ENCODE data around the gene YJU2. TPM values are rescaled to one million over a fixed set of nuclear protein-coding genes. Genes with fewer than 3 reads are reported as not detected.

Gene YJU2
- total RNA-seq, 1 donor from 2014 or later = 14.3 TPM

DNA sequence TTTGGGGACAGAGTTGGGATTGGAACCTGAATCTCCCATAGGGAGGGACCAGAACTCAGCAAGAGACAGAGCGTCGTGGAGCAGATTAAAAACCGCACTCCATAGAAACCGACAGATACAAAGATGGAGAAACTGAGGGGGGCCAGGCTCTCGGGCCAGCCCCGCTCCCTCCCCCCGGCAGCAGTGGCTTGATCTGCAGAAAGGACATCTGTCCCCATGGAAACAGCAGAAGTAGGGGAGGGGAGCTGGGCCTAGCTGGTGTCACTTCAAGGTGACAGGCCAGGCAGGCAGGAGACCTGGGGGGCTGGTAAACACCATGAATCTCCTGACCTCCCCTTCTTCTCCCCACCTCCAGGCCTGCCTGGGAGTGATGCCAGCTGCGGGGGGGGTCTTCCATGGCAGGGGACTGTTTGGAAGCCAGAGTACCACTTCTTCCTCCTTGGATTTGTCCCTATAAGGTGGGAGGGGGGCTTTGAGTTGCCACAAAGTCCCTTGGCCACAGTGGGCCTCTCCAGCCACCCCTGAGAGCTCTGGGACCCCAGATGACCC, 44.4 kb downstream of the YJU2 start:
- H3K27ac Mint-ChIP-seq = no peak overlapping the region
- no peak for DNase-seq (ENCODE audit: extremely low spot score, unreplicated experiment)
- TF ChIP-seq, protein P1, sequence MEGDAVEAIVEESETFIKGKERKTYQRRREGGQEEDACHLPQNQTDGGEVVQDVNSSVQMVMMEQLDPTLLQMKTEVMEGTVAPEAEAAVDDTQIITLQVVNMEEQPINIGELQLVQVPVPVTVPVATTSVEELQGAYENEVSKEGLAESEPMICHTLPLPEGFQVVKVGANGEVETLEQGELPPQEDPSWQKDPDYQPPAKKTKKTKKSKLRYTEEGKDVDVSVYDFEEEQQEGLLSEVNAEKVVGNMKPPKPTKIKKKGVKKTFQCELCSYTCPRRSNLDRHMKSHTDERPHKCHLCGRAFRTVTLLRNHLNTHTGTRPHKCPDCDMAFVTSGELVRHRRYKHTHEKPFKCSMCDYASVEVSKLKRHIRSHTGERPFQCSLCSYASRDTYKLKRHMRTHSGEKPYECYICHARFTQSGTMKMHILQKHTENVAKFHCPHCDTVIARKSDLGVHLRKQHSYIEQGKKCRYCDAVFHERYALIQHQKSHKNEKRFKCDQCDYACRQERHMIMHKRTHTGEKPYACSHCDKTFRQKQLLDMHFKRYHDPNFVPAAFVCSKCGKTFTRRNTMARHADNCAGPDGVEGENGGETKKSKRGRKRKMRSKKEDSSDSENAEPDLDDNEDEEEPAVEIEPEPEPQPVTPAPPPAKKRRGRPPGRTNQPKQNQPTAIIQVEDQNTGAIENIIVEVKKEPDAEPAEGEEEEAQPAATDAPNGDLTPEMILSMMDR (conservative IDR thresholded peaks at IDR 0.05) = no peak
- H3K9me3 Mint-ChIP-seq = no peaks in the 10 kb centered on the region
- H3K4me3 Mint-ChIP-seq = no peak overlapping the region
- peaks cover 2% of the 10 kb centered on the region for H3K27me3 Mint-ChIP-seq
- no peaks in the 10 kb centered on the region for H3K36me3 Mint-ChIP-seq
- H3K4me1 Mint-ChIP-seq (ENCODE audit: unreplicated experiment) = peaks cover 4% of the 10 kb centered on the region

DNA sequence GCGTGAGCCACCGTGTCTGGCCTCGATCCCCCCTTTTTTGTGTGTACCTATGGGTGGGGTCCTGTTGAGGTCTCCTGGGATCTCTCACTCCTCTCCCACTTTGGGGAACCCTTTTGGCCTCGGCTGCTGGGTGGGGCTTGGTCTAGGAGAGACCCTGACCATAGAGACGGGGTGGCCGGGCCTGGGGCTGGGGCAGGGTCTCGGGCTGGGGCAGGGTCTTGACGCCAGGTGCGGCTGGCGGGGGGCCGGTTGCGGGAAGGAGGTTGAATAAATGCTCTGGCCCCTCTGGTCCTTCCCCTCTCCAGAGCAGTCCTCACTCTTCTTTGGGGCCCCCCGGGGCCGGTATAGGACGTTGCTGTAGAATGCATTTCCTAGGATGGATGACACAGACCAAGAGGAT, 45.6 kb downstream of the YJU2 start:
- H3K4me1 Mint-ChIP-seq (ENCODE audit: unreplicated experiment) = peaks cover 4% of the 10 kb centered on the region
- no peak for DNase-seq (ENCODE audit: extremely low spot score, unreplicated experiment)
- TF ChIP-seq, protein P1 (conservative IDR thresholded peaks at IDR 0.05) = no peak
- no peak overlapping the region for H3K4me3 Mint-ChIP-seq
- H3K36me3 Mint-ChIP-seq = no peaks in the 10 kb centered on the region
- H3K9me3 Mint-ChIP-seq = no peaks in the 10 kb centered on the region
- no peaks in the 10 kb centered on the region for H3K27me3 Mint-ChIP-seq
- H3K27ac Mint-ChIP-seq = no peak overlapping the region

DNA sequence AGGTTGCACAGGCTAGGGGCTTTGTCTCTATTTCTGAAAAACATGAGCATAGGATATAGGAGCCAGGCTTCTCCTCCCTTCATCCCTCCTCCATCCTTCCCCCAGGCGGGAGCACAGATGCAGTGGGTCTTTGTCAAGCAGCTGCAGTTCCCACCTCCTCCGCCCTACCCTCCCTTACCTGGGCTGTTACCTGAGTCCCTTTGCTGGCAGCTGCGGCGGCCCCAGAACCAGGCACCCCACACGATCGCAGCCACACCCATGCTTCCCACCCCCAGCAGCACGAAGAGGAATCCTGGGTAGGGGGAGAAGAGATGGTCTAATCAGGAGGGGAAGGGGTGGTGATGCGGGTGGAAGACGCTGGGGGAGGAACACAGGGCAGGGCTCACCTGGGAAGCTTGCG, 47.5 kb downstream of the YJU2 start:
- H3K27me3 Mint-ChIP-seq = no peaks in the 10 kb centered on the region
- DNase-seq (ENCODE audit: extremely low spot score, unreplicated experiment) = no peak
- H3K4me1 Mint-ChIP-seq (ENCODE audit: unreplicated experiment) = peaks cover 4% of the 10 kb centered on the region
- TF ChIP-seq, protein P1 (conservative IDR thresholded peaks at IDR 0.05) = no peak
- H3K27ac Mint-ChIP-seq = no peak overlapping the region
- H3K36me3 Mint-ChIP-seq = no peaks in the 10 kb centered on the region
- H3K4me3 Mint-ChIP-seq = no peak overlapping the region
- no peaks in the 10 kb centered on the region for H3K9me3 Mint-ChIP-seq

DNA sequence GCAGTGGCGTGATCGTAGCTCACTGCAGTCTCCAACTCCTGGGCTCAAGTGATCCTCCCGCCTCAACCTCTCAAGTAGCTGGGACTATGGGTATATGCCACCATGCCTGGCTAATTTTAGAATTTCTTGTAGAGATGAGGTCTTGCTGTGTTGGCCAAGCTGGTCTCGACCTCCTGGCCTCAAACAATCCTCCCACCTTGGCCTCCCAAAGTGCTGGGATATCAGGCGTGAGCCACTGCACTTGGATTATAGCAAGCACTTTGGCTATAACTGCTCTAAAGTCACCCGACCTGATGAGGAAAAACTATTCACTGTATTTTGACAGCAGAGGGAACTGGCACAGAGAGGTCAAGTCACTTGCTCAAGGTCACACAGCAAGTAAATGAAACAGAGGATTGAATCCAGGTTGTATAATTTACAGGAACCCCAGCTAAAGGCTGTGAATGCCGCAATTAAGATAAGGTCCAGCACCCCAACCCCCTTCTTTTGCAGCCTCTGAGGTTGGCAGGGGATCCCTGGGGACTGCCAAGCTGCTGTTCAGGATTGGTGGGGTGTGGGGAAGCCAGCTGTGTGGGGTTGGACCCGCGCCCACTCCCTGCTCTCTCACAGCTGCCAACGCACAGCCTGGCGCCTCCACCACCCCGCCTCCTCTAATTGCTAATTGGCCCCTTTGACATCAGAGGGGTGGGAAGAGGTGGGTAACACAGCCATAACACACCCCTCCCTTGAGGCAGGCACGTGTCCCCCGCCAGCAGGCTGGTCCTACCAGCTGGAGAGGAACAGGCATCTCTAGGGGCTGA, 49.3 kb downstream of the YJU2 start:
- H3K36me3 Mint-ChIP-seq = no peaks in the 10 kb centered on the region
- no peak for DNase-seq (ENCODE audit: extremely low spot score, unreplicated experiment)
- H3K4me3 Mint-ChIP-seq = no peak overlapping the region
- H3K27me3 Mint-ChIP-seq = no peaks in the 10 kb centered on the region
- H3K4me1 Mint-ChIP-seq (ENCODE audit: unreplicated experiment) = peaks cover under 1% of the 10 kb centered on the region
- no peaks in the 10 kb centered on the region for H3K9me3 Mint-ChIP-seq
- TF ChIP-seq, protein P1 (conservative IDR thresholded peaks at IDR 0.05) = no peak
- no peak overlapping the region for H3K27ac Mint-ChIP-seq

DNA sequence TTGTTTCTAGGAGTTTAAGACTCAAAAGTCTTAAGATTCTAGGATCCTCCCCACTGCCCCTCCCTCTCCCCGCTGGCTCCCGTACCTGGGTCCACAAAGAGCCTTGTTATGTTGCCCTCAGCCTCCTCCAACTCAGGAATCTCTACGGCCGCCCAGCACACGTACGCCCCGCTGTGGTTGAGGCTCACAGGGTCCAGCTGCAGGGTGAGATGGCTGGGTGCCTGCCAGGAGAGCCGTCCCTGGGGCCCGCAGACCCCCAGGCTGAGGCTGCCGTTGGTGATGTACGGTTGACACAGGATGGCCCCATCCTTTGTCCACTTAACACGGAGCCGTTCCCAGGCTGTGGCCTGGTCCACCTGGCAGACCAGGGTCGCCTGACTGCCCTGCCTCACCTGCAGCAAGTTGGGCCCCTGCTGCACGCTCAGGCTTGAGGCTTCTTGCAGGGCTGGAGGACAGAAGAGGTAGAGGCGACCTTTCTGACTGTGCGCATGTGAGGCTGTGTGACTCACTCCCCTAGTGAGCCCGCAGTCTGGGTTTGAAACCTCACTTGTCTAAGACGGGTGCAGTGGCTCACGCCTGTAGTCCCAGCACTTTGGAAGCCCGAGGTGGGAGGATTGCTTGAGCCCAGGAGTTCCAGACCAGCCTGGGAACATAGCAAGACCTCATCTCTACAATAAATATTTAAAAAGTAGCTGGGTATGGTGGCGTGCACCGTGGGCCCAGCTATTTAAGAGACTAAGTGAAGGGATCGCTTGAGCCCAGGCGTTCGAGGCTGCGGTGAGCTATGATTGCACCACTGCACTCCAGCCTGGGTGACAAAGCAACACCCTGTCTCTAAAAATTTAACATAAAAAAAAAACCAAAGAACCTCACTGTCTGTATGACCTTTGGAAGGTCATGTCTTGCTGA, 51.3 kb downstream of the YJU2 start:
- Mint-ChIP-seq H3K9me3 (no peaks in the 10 kb centered on the region), H3K27me3 (no peaks in the 10 kb centered on the region), H3K36me3 (no peaks in the 10 kb centered on the region), H3K4me3 (no peak overlapping the region), H3K4me1 (ENCODE audit: unreplicated experiment) (peaks cover 6% of the 10 kb centered on the region), H3K27ac (no peak overlapping the region)
- DNase-seq (ENCODE audit: extremely low spot score, unreplicated experiment) = no peak
- TF ChIP-seq, protein P1 (conservative IDR thresholded peaks at IDR 0.05) = no peak

Measured in type B pancreatic cell (in vitro differentiated cells).